Keratinocyte (primary cell): ENCODE results near the gene SAMD4B.

Experiments
- EZH2 ChIP-seq: IDR thresholded peaks from one replicate; pipeline ENCODE4 v1.6.1; 2012; ENCODE audit warnings: inconsistent platforms, mild to moderate bottlenecking, low read length, moderate library complexity
- TF ChIP-seq, protein P1 (sequence below), 3 experiments: IDR thresholded peaks in 1 of 3; conservative IDR thresholded peaks in 1 of 3; optimal IDR thresholded peaks in 1 of 3; 2 replicates in 2 of 3; 3 replicates in 1 of 3; pipeline versions ENCODE3 to v1.5.1; 2011; ENCODE audit warnings: low read length in 3 of 3, mild to moderate bottlenecking in 3 of 3, moderate library complexity in 2 of 3, control low read depth in 1 of 3, inconsistent platforms in 1 of 3; ENCODE audit not compliant: insufficient read depth in 2 of 3; ENCODE audit errors: extremely low read depth in 1 of 3

DNA sequence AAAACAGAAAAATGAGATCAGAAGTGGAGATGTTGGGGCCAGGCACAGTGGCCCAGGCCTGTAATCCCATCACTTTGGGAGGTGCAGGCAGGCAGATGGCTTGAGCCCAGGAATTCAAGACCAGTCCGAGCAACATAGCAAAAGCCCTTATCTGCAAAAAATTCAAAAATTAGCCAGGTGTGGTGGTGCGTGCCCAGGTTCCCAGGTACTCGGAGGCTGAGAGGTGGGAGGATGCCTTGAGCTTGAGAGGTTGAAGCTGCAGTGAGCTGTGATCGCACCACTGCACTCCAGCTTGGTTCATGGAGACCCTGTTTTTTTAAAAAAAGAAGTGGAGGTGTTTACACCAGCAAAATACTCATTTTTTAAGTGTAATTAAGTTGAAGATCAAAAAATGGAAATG, 57.8 kb downstream of the SAMD4B start:
- TF ChIP-seq EZH2: no peak
- TF ChIP-seq, protein P1, sequence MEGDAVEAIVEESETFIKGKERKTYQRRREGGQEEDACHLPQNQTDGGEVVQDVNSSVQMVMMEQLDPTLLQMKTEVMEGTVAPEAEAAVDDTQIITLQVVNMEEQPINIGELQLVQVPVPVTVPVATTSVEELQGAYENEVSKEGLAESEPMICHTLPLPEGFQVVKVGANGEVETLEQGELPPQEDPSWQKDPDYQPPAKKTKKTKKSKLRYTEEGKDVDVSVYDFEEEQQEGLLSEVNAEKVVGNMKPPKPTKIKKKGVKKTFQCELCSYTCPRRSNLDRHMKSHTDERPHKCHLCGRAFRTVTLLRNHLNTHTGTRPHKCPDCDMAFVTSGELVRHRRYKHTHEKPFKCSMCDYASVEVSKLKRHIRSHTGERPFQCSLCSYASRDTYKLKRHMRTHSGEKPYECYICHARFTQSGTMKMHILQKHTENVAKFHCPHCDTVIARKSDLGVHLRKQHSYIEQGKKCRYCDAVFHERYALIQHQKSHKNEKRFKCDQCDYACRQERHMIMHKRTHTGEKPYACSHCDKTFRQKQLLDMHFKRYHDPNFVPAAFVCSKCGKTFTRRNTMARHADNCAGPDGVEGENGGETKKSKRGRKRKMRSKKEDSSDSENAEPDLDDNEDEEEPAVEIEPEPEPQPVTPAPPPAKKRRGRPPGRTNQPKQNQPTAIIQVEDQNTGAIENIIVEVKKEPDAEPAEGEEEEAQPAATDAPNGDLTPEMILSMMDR (optimal IDR thresholded peaks at IDR 0.05 in 1 of 3, IDR thresholded peaks at IDR 0.05 in 1 of 3, conservative IDR thresholded peaks at IDR 0.05 in 1 of 3; ENCODE audit: extremely low read depth in 1 of 3, insufficient read depth in 2 of 3, low read length in 3 of 3): no peak
